Cerebellar cortex (tissue), 1 donor: ENCODE results near the gene CHTF8.

Experiments
- DNase-seq: peaks from one replicate; pipeline ENCODE4 v3.0.0-alpha.2; 2015; ENCODE audit warnings: low spot score

CHTF8 gene

DNA sequence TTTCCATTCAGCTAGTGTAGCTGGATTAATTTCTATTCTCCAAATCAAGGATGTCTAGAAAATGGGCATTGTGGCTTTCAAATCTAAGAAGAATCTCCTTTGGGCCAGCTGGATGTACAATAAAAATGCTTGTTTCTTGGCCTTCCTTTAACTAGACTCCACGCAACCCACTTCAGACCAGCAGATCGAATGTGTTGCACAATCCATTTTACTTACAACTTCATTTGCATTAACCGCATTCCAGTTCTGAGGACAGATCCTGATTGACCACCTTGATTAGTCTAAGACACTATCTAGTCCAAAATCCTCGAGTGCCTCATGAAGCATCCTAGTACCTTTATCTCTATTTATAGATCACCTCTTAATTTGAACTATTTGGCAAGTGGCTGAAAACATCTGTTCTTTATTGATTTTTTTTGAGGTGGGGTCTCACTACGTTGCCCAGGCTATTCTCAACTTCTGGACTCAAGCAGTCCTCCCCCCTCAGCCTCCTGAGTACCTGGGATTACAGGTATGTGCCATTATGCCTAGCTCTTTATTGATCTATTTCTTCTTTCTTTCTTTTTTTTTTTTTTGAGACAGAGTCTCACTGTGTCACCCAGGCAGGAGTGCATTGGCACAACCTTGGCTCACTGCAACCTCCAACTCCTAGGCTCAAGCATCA, 47.2 kb downstream of the CHTF8 start:
- no peak for DNase-seq

DNA sequence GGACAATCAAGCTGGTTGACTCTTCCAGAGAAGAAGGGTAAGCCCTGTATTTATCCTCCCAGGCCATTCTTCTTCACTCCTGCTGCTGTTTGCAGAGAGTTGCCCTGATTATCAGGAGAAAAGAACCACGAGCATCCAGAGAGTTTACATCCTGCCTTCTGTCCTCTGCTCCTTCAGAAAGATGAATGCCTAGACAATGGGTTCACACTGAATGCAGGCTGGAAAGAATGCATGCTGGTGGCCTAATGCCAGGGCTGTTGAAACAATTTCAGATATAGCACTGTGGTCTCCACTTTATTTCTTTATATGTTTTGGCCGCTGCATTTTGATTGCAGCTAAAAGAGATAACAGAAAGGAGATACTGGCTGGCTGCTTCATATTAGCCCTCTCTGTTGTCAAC, 48.1 kb downstream of the CHTF8 start:
- no peak for DNase-seq

DNA sequence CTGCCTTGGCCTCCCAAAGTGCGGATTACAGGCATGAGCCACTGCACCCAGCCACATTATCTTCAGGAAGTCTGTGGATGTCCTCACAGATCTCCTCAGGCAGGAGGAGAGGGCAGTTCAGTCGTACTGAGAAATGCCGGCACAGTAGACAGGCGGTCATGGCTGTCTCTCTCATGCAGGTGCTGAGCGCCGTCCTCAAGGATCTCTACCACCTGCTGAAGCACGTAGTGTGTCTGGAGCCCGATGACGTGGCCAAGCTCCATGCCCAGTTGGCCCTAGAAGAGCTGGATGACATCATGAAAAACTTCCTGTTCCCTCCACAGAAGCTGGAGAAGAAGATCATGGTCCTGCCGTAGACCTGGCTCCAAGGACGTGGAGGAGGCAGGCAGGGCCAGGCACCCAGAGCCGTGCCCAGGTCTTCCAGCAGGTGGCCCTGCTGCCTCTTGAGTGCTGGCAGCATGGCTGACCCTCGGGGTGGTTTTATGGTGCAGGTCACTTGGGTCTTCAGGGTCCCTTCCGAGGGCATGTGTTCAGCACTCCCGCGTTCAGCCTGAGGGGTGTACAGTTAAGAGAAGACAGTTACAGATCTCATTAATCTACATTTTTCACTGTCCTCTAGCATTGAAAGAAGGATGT, 49.0 kb downstream of the CHTF8 start:
- DNase-seq = no peak

DNA sequence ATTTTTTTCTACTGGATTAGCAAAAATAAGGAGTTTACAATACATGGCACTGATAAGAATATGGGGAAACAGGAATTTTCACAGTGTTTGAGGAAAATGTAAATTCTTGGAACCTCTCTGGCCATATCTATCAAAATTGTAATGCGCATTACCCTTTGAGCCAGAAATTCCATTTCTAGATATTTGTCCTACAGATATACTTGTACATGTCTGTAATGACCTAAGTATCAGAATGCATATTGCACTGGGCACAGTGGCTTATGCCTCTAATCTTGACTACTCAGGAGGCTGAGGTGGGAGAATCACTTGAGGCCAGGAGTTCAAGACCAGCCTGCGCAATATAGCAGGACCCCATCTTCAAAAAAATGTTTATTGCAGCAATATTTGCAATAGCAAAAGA, 52.7 kb downstream of the CHTF8 start:
- DNase-seq = no peak

DNA sequence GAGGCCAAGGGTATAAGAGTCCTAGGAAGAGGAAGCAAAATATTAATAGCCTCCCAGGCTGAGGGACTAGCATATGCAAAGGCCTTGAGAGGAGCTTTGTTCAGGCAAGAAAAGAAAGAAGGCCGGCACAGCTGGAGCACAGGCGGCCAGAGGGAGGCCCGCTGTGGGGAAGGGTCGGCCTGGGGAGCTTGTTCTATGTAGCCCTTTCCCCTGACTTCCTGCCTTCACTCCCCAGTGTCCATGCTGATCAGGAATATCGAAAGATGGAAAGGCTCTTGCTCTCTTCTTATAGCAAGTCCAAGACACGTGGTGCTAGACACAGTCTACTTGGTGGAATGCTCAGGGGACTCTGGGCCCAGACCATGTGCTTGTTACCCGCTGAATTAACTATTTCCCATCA, 54.3 kb downstream of the CHTF8 start:
- DNase-seq = no peak

DNA sequence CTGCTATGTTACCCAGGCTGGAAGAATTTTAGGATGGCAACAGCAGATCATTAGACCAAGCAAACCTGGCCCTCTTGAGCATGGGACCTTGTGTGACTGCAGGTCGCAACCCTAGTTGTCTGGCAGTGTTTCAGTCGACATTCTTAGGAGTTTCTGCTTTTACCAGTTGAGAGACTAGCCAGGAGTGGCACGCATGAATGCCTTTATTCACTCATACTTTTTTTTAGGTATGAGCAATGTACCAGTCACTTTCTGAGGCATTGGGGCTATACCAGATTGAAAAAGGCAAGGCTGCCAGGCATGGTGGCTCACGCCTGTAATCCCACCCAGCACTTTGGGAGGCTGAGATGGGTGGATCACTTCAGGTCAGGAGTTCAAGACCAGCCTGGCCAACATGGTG, 55.1 kb downstream of the CHTF8 start:
- no peak for DNase-seq

DNA sequence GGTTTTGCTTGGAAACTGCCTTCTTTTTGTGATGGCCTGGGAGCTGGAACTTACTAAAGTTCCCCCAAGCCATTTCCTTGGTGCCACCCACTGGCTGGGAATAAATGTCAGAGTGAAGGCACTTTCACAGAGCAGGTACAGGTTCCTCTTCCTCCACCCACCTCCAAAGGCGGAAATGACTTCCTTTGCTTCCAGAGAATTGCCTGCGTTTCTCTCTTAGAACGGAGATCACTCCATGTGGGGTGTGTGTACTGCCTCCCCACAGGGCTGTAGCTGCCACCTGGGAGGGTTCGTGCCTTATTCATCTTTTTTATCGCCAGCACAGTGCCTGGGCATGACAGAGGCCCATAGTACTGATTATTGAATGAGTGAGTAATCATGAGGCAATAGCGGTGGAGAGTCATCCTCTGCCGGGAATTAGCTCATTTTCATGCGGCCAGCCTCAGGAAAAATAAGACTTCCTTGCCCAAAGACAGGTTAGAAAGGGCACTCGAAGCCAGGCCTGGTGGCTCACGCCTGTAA, 59.1 kb downstream of the CHTF8 start:
- DNase-seq = no peak

DNA sequence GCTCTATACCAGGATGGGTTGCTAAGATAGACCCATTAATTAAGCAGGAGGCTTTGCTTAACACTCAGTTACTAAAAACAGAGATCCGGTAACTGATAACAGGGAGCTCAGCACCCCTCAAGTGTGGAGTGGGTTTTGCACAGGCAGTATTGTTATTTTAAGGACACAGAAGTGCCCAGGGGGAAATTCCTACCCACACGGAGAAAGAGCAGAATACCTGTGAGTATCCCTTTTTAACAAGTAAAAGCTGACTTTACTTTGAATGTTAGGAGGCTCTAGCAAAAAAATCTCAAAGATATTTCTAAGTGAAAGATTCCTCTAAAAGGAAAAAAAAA, 59.8 kb downstream of the CHTF8 start:
- no peak for DNase-seq

DNA sequence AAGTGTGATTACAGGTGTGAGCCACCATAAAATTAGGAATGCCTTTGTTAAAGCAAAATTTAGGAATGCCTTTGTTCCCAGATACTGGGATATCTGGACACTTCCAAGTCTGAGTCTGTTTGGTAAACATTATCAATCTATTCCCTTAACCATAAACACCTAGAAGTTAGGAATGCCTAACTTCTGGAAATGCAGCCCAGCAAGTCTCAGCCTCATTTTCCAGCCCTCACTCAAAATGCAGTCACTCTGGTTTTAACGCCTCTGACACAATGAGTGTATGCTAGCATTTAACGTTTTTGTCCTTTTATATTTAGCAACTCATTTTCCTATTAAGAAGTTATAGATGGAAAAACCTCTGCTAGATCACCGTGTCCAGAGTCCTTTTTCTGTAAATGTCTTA, 61.4 kb downstream of the CHTF8 start:
- DNase-seq = no peak

DNA sequence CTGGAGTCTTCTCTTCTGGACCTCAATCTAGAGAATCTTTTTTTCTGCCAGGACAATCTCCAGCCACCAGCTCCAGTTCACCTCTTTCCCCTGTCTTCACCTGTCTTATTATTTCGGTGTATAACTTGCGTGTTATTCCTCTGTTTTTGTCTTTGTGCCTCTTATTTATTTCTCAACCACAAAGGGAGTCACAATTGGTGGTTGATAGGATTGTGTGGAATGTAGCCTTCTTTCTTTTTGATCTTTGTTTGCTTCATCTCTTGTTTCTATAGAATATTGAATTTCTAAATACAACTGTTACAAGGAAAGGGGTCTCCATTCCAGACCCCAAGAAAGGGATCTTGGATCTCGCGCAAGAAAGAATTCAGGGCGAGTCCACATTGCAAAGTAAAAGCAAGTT, 62.9 kb downstream of the CHTF8 start:
- DNase-seq = no peak
